Measurements from ENCODE around the gene POLR1H. TPM values are rescaled to one million over a fixed set of nuclear protein-coding genes. Genes with fewer than 3 reads are reported as not detected.
A peak's percentile ranks its signal among the peaks of the same experiment; 100 is the strongest.

Gene POLR1H
- total RNA-seq, 1 donor from 2014 or later, result 20.3 TPM

GRCh38 chr6:30041221-30041620 lies 19.8 kb upstream of the POLR1H start:
- Histone ChIP-seq H3K4me3 (no peak overlapping the region), H3K36me3 (no peaks in the 10 kb centered on the region), H3K9me3 (no peaks in the 10 kb centered on the region), H3K27me3 (no peaks in the 10 kb centered on the region), H3K27ac (no peak overlapping the region), H3K4me1 (no peaks in the 10 kb centered on the region)
- intact Hi-C loops (cut with DNase I), result no loop called here
- TF ChIP-seq CTCF (IDR thresholded peaks at IDR 0.05), result no peak
- ATAC-seq (no peak), DNase-seq (no peak)

- Histone ChIP-seq H3K4me1 (no peaks in the 10 kb centered on the region), H3K27ac (no peak overlapping the region), H3K36me3 (no peaks in the 10 kb centered on the region), H3K27me3 (no peaks in the 10 kb centered on the region), H3K4me3 (no peak overlapping the region), H3K9me3 (no peaks in the 10 kb centered on the region)
- DNase-seq (no peak), ATAC-seq (peak; percentile 78)
- intact Hi-C loops (cut with DNase I), result no loop called here
- TF ChIP-seq CTCF (IDR thresholded peaks at IDR 0.05), result no peak
These were observed 19.2 kb upstream of the POLR1H start for GRCh38 chr6:30041821-30042220.

GRCh38 chr6:30042476-30042875 lies 18.6 kb upstream of the POLR1H start:
- DNase-seq, result no peak
- Histone ChIP-seq H3K36me3 (no peaks in the 10 kb centered on the region), H3K9me3 (no peaks in the 10 kb centered on the region), H3K4me1 (no peaks in the 10 kb centered on the region), H3K4me3 (no peak overlapping the region), H3K27me3 (no peaks in the 10 kb centered on the region), H3K27ac (no peak overlapping the region)
- TF ChIP-seq CTCF (IDR thresholded peaks at IDR 0.05), result no peak
- intact Hi-C loops (cut with DNase I), result no loop called here
- peak; percentile 87 for ATAC-seq

GRCh38 chr6:30042914-30043313 lies 18.2 kb upstream of the POLR1H start:
- Histone ChIP-seq H3K4me1 (no peaks in the 10 kb centered on the region), H3K27ac (no peak overlapping the region), H3K4me3 (no peak overlapping the region), H3K36me3 (no peaks in the 10 kb centered on the region), H3K9me3 (no peaks in the 10 kb centered on the region), H3K27me3 (no peaks in the 10 kb centered on the region)
- no peak for TF ChIP-seq CTCF (IDR thresholded peaks at IDR 0.05)
- intact Hi-C loops (cut with DNase I), result no loop called here
- DNase-seq (no peak), ATAC-seq (no peak)

GRCh38 chr6:30043744-30044143 lies 17.3 kb upstream of the POLR1H start:
- H3K9me3 ChIP-seq, result no peaks in the 10 kb centered on the region
- H3K27me3 ChIP-seq, result no peaks in the 10 kb centered on the region
- TF ChIP-seq CTCF (IDR thresholded peaks at IDR 0.05), result no peak
- ATAC-seq (no peak), DNase-seq (no peak)
- no peaks in the 10 kb centered on the region for H3K36me3 ChIP-seq
- H3K4me1 ChIP-seq, result no peaks in the 10 kb centered on the region
- H3K27ac ChIP-seq, result no peak overlapping the region
- intact Hi-C loops (cut with DNase I), result no loop called here
- no peak overlapping the region for H3K4me3 ChIP-seq

GRCh38 chr6:30044630-30045029 lies 16.4 kb upstream of the POLR1H start:
- H3K9me3 ChIP-seq, result no peaks in the 10 kb centered on the region
- H3K36me3 ChIP-seq, result no peaks in the 10 kb centered on the region
- intact Hi-C loops (cut with DNase I), result no loop called here
- no peak overlapping the region for H3K27ac ChIP-seq
- TF ChIP-seq CTCF (IDR thresholded peaks at IDR 0.05), result no peak
- ATAC-seq (no peak), DNase-seq (no peak)
- no peaks in the 10 kb centered on the region for H3K4me1 ChIP-seq
- H3K27me3 ChIP-seq, result no peaks in the 10 kb centered on the region
- H3K4me3 ChIP-seq, result no peak overlapping the region
